GM12892 (cell line): ENCODE measurements around the gene GLTPD2.

Experiments used
- DNase-seq: peaks from one replicate; pipeline ENCODE4 v3.0.0; 2011; ENCODE audit not compliant: insufficient read length
- FAIRE-seq: peaks from 2 replicates; lab custom pipeline; 2011; peaks lifted over from hg19 to GRCh38; lab: Jason Lieb, UNC
- POLR2A ChIP-seq: IDR thresholded peaks from 2 replicates; pipeline ENCODE4 v1.6.1; 2011; ENCODE audit warnings: low read depth, low read length, control low read depth

GLTPD2 gene

GRCh38 chr17:4838309-4838785 is 49.6 kb downstream of the GLTPD2 start:
- no peak for DNase-seq
- TF ChIP-seq POLR2A = no peak
- no peak for FAIRE-seq

DNA sequence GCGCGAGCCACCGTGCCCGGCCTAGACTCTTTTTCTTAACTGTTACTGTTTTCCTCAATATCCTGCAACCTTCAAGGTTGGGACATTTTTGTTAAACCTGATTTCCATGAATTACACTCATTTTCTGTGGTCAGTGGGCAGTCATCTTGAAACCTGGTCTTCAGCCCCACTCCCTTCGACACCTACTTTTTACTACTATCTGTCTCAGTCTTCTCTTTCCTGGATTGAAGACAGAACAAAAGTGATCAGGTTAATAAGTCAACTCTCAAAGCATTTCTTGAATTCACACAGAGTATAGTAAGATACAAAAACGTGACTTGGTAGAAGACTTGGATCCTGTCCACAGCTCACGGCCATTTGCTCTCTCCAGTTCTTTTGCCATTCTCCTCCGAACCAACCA is 50.5 kb downstream of the GLTPD2 start:
- no peak for TF ChIP-seq POLR2A
- DNase-seq = no peak
- no peak for FAIRE-seq
